Mesothelial cell of epicardium (in vitro differentiated cells): Measurements from ENCODE around the gene CACNB3. TPM values are rescaled to one million over a fixed set of nuclear protein-coding genes. Genes with fewer than 3 reads are reported as not detected.

Experiments
- DNase-seq, 2 experiments: peaks; one replicate each; pipeline ENCODE4 v3.0.0; 2021; ENCODE audit warnings: low spot score in 2 of 2; ENCODE audit not compliant: unreplicated experiment in 2 of 2
- H3K27ac Mint-ChIP-seq: 2 replicates; pipeline ENCODE4 v1.8.0; 2021; ENCODE audit warnings: mixed read lengths
- H3K27me3 Mint-ChIP-seq: 2 replicates; pipeline ENCODE4 v1.8.0; 2021; ENCODE audit warnings: low read depth, mixed read lengths
- H3K36me3 Mint-ChIP-seq: 2 replicates; pipeline ENCODE4 v1.8.0; 2021; ENCODE audit warnings: mixed read lengths
- H3K4me1 Mint-ChIP-seq: 2 replicates; pipeline ENCODE4 v1.8.0; 2021; ENCODE audit warnings: mixed read lengths
- H3K4me3 Mint-ChIP-seq: 2 replicates; pipeline ENCODE4 v1.8.0; 2021; ENCODE audit warnings: mild to moderate bottlenecking, moderate library complexity, mixed read lengths
- H3K9me3 Mint-ChIP-seq: 2 replicates; pipeline ENCODE4 v1.8.0; 2021; ENCODE audit warnings: mixed read lengths
- total RNA-seq: library from RNA; stranded (reverse); gene quantifications from 3 replicates; pipeline ENCODE4 v1.2.1, GENCODE V29; 2021
- TF ChIP-seq, protein P1 (sequence below): fragments of 200-600 bp; sonication (generic); IDR thresholded peaks from one replicate; pipeline ENCODE4 v1.5.0; 2021; ENCODE audit warnings: antibody characterized with exemption; ENCODE audit not compliant: unreplicated experiment

Gene CACNB3
- total RNA-seq, 1 donor from 2014 or later = 114 TPM

DNA sequence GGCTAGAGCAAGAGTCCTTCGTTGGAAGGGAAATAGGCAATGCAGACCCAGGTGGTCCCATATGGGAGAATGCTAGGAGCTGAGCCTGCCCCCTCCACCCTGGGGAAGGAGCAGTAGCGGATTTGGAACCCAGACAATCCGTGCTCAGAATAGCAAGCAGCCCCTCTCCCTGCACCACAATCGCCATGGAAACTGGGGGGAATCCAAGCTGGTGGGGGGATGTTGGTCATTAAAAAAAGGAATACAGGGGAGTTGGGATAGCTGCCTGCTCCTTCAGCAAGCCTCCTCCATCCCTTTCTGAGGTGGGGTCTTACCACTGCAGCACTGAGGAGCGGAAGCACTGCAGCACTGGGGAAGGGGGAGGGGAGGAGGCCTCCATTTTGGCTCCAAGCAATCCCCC, 44.5 kb downstream of the CACNB3 start:
- Mint-ChIP-seq H3K27me3 (no peaks in the 10 kb centered on the region), H3K4me3 (no peak overlapping the region), H3K4me1 (peaks cover 34% of the 10 kb centered on the region), H3K27ac (no peak overlapping the region), H3K9me3 (no peaks in the 10 kb centered on the region), H3K36me3 (peaks cover 16% of the 10 kb centered on the region)
- no peak for DNase-seq
- TF ChIP-seq, protein P1, sequence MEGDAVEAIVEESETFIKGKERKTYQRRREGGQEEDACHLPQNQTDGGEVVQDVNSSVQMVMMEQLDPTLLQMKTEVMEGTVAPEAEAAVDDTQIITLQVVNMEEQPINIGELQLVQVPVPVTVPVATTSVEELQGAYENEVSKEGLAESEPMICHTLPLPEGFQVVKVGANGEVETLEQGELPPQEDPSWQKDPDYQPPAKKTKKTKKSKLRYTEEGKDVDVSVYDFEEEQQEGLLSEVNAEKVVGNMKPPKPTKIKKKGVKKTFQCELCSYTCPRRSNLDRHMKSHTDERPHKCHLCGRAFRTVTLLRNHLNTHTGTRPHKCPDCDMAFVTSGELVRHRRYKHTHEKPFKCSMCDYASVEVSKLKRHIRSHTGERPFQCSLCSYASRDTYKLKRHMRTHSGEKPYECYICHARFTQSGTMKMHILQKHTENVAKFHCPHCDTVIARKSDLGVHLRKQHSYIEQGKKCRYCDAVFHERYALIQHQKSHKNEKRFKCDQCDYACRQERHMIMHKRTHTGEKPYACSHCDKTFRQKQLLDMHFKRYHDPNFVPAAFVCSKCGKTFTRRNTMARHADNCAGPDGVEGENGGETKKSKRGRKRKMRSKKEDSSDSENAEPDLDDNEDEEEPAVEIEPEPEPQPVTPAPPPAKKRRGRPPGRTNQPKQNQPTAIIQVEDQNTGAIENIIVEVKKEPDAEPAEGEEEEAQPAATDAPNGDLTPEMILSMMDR = no peak

DNA sequence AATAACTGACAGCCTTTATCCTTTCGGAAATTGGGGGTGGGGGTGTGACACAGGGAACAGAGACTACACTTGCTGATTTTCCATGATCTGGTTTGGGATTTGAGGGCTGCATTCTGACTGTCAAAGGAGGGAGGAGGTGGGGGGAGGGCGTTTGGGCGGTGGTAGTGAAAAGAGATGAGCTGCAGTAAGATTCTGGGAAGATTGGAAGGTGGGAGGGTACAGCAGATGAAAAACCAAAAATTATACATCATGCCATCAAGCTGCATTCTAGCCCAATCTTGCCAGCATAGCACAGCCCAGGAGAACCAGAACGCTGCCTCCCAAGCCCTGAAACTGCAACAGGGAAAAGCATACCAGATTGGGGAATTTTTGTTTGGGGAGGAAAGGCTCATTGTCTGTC, 45.0 kb downstream of the CACNB3 start:
- Mint-ChIP-seq H3K4me3 (peak overlapping the region; percentile 85), H3K9me3 (no peaks in the 10 kb centered on the region), H3K27me3 (no peaks in the 10 kb centered on the region), H3K36me3 (peaks cover 15% of the 10 kb centered on the region), H3K4me1 (peaks cover 34% of the 10 kb centered on the region), H3K27ac (no peak overlapping the region)
- DNase-seq = no peak
- TF ChIP-seq, protein P1 = no peak

DNA sequence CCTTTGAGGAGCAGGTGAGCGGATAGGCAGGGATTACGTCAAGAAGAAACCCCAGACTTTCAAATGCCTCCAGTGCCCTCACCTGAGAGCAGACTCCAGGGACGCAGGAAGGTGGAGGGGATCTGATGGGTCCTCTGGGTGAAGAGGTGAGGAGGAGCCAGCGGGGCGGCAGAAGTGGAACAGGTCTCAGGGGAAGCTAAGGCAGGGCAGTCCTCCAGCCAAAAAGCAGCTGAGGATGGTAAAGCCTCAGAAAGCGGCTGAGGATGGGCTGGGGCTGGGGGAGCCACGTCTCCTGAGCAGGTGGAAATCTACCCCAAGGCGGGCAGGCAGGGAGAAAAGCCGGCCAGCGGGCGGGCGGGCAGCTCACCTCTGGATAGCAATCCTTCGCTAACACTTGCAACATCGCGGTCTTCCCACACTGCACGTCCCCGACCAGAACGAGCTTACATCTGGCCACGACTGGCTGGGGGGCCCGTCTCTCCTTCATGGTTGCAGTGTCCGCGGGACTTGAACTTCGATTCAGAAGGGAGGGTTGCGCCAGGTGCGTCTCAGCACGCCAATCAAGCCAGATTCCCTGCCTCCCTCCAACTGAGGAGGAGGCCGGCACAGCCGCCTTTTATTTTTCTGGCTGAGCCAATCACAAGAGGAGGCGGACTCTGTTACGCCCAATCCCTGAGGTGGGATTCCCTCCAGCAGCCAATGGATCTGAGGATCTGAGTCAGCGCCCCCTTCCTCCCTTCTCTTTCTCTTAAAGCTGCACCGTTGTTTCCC, 47.2 kb downstream of the CACNB3 start, which contains the start of gene RND1:
Gene RND1, minus strand, starts transcription at position 590 of the 771 bp plus-strand sequence. Its CDS starts 103 bp downstream, at position 487.
- peaks cover 13% of the 10 kb centered on the region for H3K36me3 Mint-ChIP-seq
- no peaks in the 10 kb centered on the region for H3K9me3 Mint-ChIP-seq
- H3K27ac Mint-ChIP-seq = peak within 1 kb of the TSS; percentile 70
- TF ChIP-seq, protein P1 = no peak
- H3K4me3 Mint-ChIP-seq = peak within 1 kb of the TSS; percentile 85
- H3K27me3 Mint-ChIP-seq = no peaks in the 10 kb centered on the region
- H3K4me1 Mint-ChIP-seq = peaks cover 41% of the 10 kb centered on the region
- peak; percentile 77 to 86 for DNase-seq

- H3K36me3 Mint-ChIP-seq = peaks cover 9% of the 10 kb centered on the region
- peak overlapping the region; percentile 64 for H3K27ac Mint-ChIP-seq
- peaks cover 41% of the 10 kb centered on the region for H3K4me1 Mint-ChIP-seq
- H3K9me3 Mint-ChIP-seq = no peaks in the 10 kb centered on the region
- DNase-seq = no peak
- H3K4me3 Mint-ChIP-seq = peak overlapping the region; percentile 85
- TF ChIP-seq, protein P1 = no peak
- no peaks in the 10 kb centered on the region for H3K27me3 Mint-ChIP-seq
Observed at GRCh38 chr12:48866052-48866711, 47.9 kb downstream of the CACNB3 start.

- Mint-ChIP-seq H3K9me3 (no peaks in the 10 kb centered on the region), H3K4me1 (peaks cover 39% of the 10 kb centered on the region), H3K36me3 (no peaks in the 10 kb centered on the region), H3K27ac (peak overlapping the region; percentile 85), H3K4me3 (no peak overlapping the region), H3K27me3 (no peaks in the 10 kb centered on the region)
- DNase-seq = no peak
- TF ChIP-seq, protein P1 = no peak
Observed at GRCh38 chr12:48868451-48868850, 50.2 kb downstream of the CACNB3 start.
